HepG2 (cell line): Measurements from ENCODE around the gene STAM. TPM values are rescaled to one million over a fixed set of nuclear protein-coding genes. Genes with fewer than 3 reads are reported as not detected.
A peak's percentile ranks its signal among the peaks of the same experiment; 100 is the strongest.

Source experiments
- ATAC-seq: fragments of 200-7000 bp; cut with Tn5 transposase; 3 replicates; pipeline ENCODE4 v1.9.1; 2020; ENCODE audit warnings: mild to moderate bottlenecking, moderate library complexity
- Bru-seq: library from RNA; stranded (reverse); fragments of 400-500 nt; gene quantifications from one replicate; lab custom pipeline; 2021; lab: Mats Ljungman, UMichigan
- BruChase-seq, 2 experiments: library from RNA; stranded (reverse); fragments of 400-500 nt; gene quantifications; one replicate each; lab custom pipeline; 2021; lab: Mats Ljungman, UMichigan
- BruUV-seq: library from RNA; stranded (reverse); fragments of 400-500 nt; replicated peaks from 2 replicates; lab custom pipeline; 2021; lab: Mats Ljungman, UMichigan
- CTCF ChIA-PET: fragments of 300-600 bp; formaldehyde crosslinking; extraction: SDS; loops from one replicate; lab custom pipeline; 2021; ENCODE audit warnings: low total read pairs, inconsistent platforms, low intra/inter-chr PET ratio; lab: Yijun Ruan, JAX
- POLR2A ChIA-PET: fragments of 350-600 bp; sonication (Branson Sonifier 250); formaldehyde crosslinking; loops from one replicate; lab custom pipeline; 2020; ENCODE audit warnings: antibody characterized with exemption, inconsistent platforms; lab: Yijun Ruan, JAX
- DNase-seq: peaks from one replicate; pipeline ENCODE4 v3.0.0-alpha.2; 2015; ENCODE audit warnings: low spot score
- FAIRE-seq: peaks from 3 replicates; lab custom pipeline; 2011; peaks lifted over from hg19 to GRCh38; lab: Jason Lieb, UNC
- H2AFZ ChIP-seq: one replicate; pipeline ENCODE4 v1.6.1; 2011; ENCODE audit warnings: low read length, inconsistent platforms
- H3K27ac ChIP-seq: fragments of 300-600 bp; 3 replicates; pipeline ENCODE4 v1.8.0; 2011; ENCODE audit warnings: mixed run types, mild to moderate bottlenecking, mixed read lengths, low read length, inconsistent platforms; ENCODE audit not compliant: insufficient read depth; ENCODE audit errors: extremely low read length
- H3K27me3 ChIP-seq, 2 experiments: fragments of 200-600 bp in 1 of 2; 2 replicates in 1 of 2; 3 replicates in 1 of 2; pipeline versions ENCODE4 v1.6.0 to v1.8.0; 2011; ENCODE audit warnings: low read length in 2 of 2, mild to moderate bottlenecking in 2 of 2, moderate library complexity in 2 of 2, inconsistent platforms in 1 of 2; ENCODE audit not compliant: insufficient read depth in 2 of 2, control insufficient read depth in 1 of 2
- H3K36me3 ChIP-seq, 2 experiments: fragments of 200-600 bp in 1 of 2; replicated peaks in 1 of 2; 2 replicates in 1 of 2; 3 replicates in 1 of 2; pipeline versions ENCODE4 v1.5.1 to v1.8.0; 2011; ENCODE audit warnings: low read length in 2 of 2, inconsistent platforms in 1 of 2; ENCODE audit not compliant: insufficient read depth in 2 of 2, control insufficient read depth in 1 of 2
- H3K4me1 ChIP-seq: 2 replicates; pipeline ENCODE4 v1.5.1; 2012; ENCODE audit warnings: low read length, inconsistent platforms; ENCODE audit not compliant: insufficient read depth
- H3K4me2 ChIP-seq: 2 replicates; pipeline ENCODE4 v1.6.0; 2011; ENCODE audit warnings: low read depth, low read length, inconsistent platforms
- H3K4me3 ChIP-seq, 3 experiments: fragments of 200-600 bp in 1 of 3; sonication (generic), shearing (Covaris generic) in 1 of 3; replicated peaks in 1 of 3; 2 replicates each; pipeline ENCODE4 v1.5.1; 2011 to 2016; ENCODE audit warnings: low read length in 3 of 3, inconsistent platforms in 2 of 3, low read depth in 2 of 3, mild to moderate bottlenecking in 2 of 3, control low read depth in 1 of 3, mixed read lengths in 1 of 3; ENCODE audit not compliant: insufficient read depth in 1 of 3
- H3K79me2 ChIP-seq: one replicate; pipeline ENCODE4 v1.6.1; 2011; ENCODE audit warnings: low read length, inconsistent platforms; ENCODE audit not compliant: insufficient read depth
- H3K9ac ChIP-seq: 2 replicates; pipeline ENCODE4 v1.6.0; 2011; ENCODE audit warnings: mild to moderate bottlenecking, low read depth, low read length, inconsistent platforms; ENCODE audit not compliant: insufficient read depth
- H3K9me3 ChIP-seq: 2 replicates; pipeline ENCODE4 v1.5.1; 2012; ENCODE audit warnings: mild to moderate bottlenecking, low read length
- H4K20me1 ChIP-seq: 2 replicates; pipeline ENCODE4 v1.6.0; 2011; ENCODE audit warnings: inconsistent platforms, mild to moderate bottlenecking, low read length, moderate library complexity; ENCODE audit not compliant: insufficient read depth
- CEBPG ChIP-seq: IDR thresholded peaks from 2 replicates; pipeline ENCODE4 v1.6.1; 2016
- MAZ ChIP-seq, 2 experiments: sonication (generic) in 1 of 2; formaldehyde crosslinking in 1 of 2; IDR thresholded peaks; 2 replicates each; pipeline versions ENCODE4 v1.5.0 to v1.6.1; 2012 to 2020; ENCODE audit warnings: low read depth in 2 of 2, mild to moderate bottlenecking in 2 of 2, borderline replicate concordance in 1 of 2, improper control_type of control experiment in 1 of 2, low read length in 1 of 2, missing genetic modification reagents in 1 of 2, moderate library complexity in 1 of 2
- MED13 ChIP-seq: sonication (generic); formaldehyde crosslinking; IDR thresholded peaks from 2 replicates; pipeline ENCODE4 v1.5.0; 2020; ENCODE audit warnings: missing genetic modification reagents
- NRL ChIP-seq: sonication (generic); formaldehyde crosslinking; IDR thresholded peaks from 2 replicates; pipeline ENCODE4 v1.5.0; 2020; ENCODE audit warnings: missing genetic modification reagents, mild to moderate bottlenecking, moderate library complexity, borderline replicate concordance
- PITX1 ChIP-seq: sonication (generic); formaldehyde crosslinking; IDR thresholded peaks from 2 replicates; pipeline ENCODE4 v1.5.1; 2020; ENCODE audit warnings: mild to moderate bottlenecking, missing genetic modification reagents
- RBAK ChIP-seq: sonication (generic); formaldehyde crosslinking; IDR thresholded peaks from 2 replicates; pipeline ENCODE4 v1.5.1; 2020; ENCODE audit warnings: mild to moderate bottlenecking, missing genetic modification reagents
- ZBTB3 ChIP-seq: sonication (generic); formaldehyde crosslinking; IDR thresholded peaks from 2 replicates; pipeline ENCODE4 v1.4.0; 2020; ENCODE audit warnings: low read depth, mild to moderate bottlenecking, moderate library complexity, missing genetic modification reagents, borderline replicate concordance
- ZNF616 ChIP-seq: sonication (generic); formaldehyde crosslinking; IDR thresholded peaks from 2 replicates; pipeline ENCODE4 v1.5.0; 2020; ENCODE audit warnings: low read depth, mild to moderate bottlenecking, missing genetic modification reagents
- WGBS: methylation state at CpG from one replicate; pipeline ENCODE4 v1.1.6; 2017; ENCODE audit warnings: low lambda C conversion rate; 5-methylcytosine and 5-hydroxymethylcytosine counted together
- in situ Hi-C: cut with HindIII; loops from 2 replicates; pipeline ENCODE4 v1.10.0; 2017; ENCODE audit warnings: low pct_unique_long_range_greater_than_20kb; ENCODE audit not compliant: extremely low pct_ligation_motif_present
- intact Hi-C: fragments of 100-400 bp; cut with micrococcal nuclease; formaldehyde crosslinking; loops from one replicate; pipeline ENCODE4 v1.10.0; 2022; ENCODE audit not compliant: unreplicated experiment
- long read RNA-seq, 2 experiments: library from RNA in 1 of 2; library from polyadenylated mRNA in 1 of 2; stranded (forward) in 1 of 2; unstranded in 1 of 2; transcript quantifications; one replicate each; pipeline ENCODE4 v2.0.0, GENCODE V29; 2019 to 2022
- polyA minus RNA-seq, 3 experiments: library from RNA; depleted of rRNA, polyadenylated mRNA; stranded (reverse); fragments of >200 nt; gene quantifications; 2 replicates each; pipeline ENCODE4 v1.2.3, GENCODE V29; 2011; ENCODE audit warnings: low replicate concordance in 1 of 3
- polyA plus RNA-seq, 8 experiments: library from polyadenylated mRNA; depleted of rRNA in 3 of 8; stranded (reverse) in 7 of 8; unstranded in 1 of 8; fragments of >200 nt; fragmentation: Illumina TruSeq in 4 of 8; extraction: Trizol in 4 of 8; gene quantifications; 2 replicates each; pipeline versions ENCODE4 v1.2.1 to v1.2.3, GENCODE V29; 2011 to 2016; ENCODE audit warnings: low read depth in 4 of 8, missing spikeins in 1 of 8, mixed read lengths in 1 of 8; ENCODE audit not compliant: insufficient read depth in 1 of 8
- total RNA-seq, 5 experiments: library from RNA; depleted of rRNA; stranded (reverse); fragments of >200 nt; fragmentation: Illumina TruSeq; extraction: Trizol; gene quantifications; 2 replicates each; pipeline ENCODE4 v1.2.3, GENCODE V29; 2016; ENCODE audit warnings: low read depth in 1 of 5
- TF ChIP-seq, protein P1 (sequence below): sonication (generic); formaldehyde crosslinking; IDR thresholded peaks from 2 replicates; pipeline ENCODE4 v1.4.0; 2020; ENCODE audit warnings: missing genetic modification reagents
- TF ChIP-seq, protein P2 (sequence below): sonication (generic); formaldehyde crosslinking; conservative IDR thresholded peaks from 2 replicates; pipeline ENCODE4 v1.8.0; 2022; ENCODE audit warnings: low read depth, missing genetic modification reagents
- TF ChIP-seq, protein P3 (sequence below): IDR thresholded peaks from 2 replicates; pipeline ENCODE4 v1.6.1; 2016; ENCODE audit warnings: low read depth, control low read depth

STAM gene
- total RNA-seq (2016; rRNA removed; fragmentation: Illumina TruSeq; extraction: Trizol) = 25.1 and 31.7 TPM in 2 replicates
- total RNA-seq (2016; cell fraction: cytosol; rRNA removed; fragmentation: Illumina TruSeq; extraction: Trizol; ENCODE audit: low read depth) = 5.4 TPM in 2 replicates
- total RNA-seq (2016; cell fraction: insoluble cytoplasmic fraction; rRNA removed; fragmentation: Illumina TruSeq; extraction: Trizol) = 26.6 and 29.6 TPM in 2 replicates
- 11.2 and 11.3 TPM in 2 replicates for total RNA-seq (2016; cell fraction: membrane; rRNA removed; fragmentation: Illumina TruSeq; extraction: Trizol)
- 37.3 and 38.6 TPM in 2 replicates for total RNA-seq (2016; cell fraction: nucleus; rRNA removed; fragmentation: Illumina TruSeq; extraction: Trizol)
- 17.7 and 19.5 TPM in 2 replicates for polyA plus RNA-seq (2011; rRNA removed)
- polyA plus RNA-seq (2011; cell fraction: cytosol; rRNA removed) = 15.3 and 21.5 TPM in 2 replicates
- polyA plus RNA-seq (2011; cell fraction: nucleus; rRNA removed) = 10.6 and 11.9 TPM in 2 replicates
- 15.8 and 19.6 TPM in 2 replicates for polyA plus RNA-seq (2012)
- 1.7 and 2.0 TPM in 2 replicates for polyA plus RNA-seq (2016; cell fraction: cytosol; fragmentation: Illumina TruSeq; extraction: Trizol; ENCODE audit: low read depth)
- 34.4 and 39.5 TPM in 2 replicates for polyA plus RNA-seq (2016; cell fraction: insoluble cytoplasmic fraction; fragmentation: Illumina TruSeq; extraction: Trizol; ENCODE audit: low read depth)
- 5.8 and 6.3 TPM in 2 replicates for polyA plus RNA-seq (2016; cell fraction: membrane; fragmentation: Illumina TruSeq; extraction: Trizol; ENCODE audit: low read depth)
- 24.4 and 25.4 TPM in 2 replicates for polyA plus RNA-seq (2016; cell fraction: nucleus; fragmentation: Illumina TruSeq; extraction: Trizol; ENCODE audit: insufficient read depth, low read depth)
- 22.5 and 30.1 TPM in 2 replicates for polyA minus RNA-seq (2011; rRNA and poly(A)+ RNA removed; ENCODE audit: low replicate concordance)
- 20.3 and 26.5 TPM in 2 replicates for polyA minus RNA-seq (2011; cell fraction: cytosol; rRNA and poly(A)+ RNA removed)
- 95.6 and 102 TPM in 2 replicates for polyA minus RNA-seq (2011; cell fraction: nucleus; rRNA and poly(A)+ RNA removed)
- Bru-seq, nascent RNA = percentile 89 among the genes with signal in this experiment
- percentile 82 among the genes with signal in this experiment for BruChase-seq, experiment 1, labeled RNA remaining after a 6-hour chase
- BruChase-seq, experiment 2, labeled RNA remaining after a 2-hour chase = percentile 84 among the genes with signal in this experiment
- long read RNA-seq, experiment 1, transcript STAM-202 (14 exons, 2,972 nt) = major isoform, 17 of 28 reads
- long read RNA-seq, experiment 1, partial matches to known transcripts = 8 of 28 reads
- long read RNA-seq, experiment 1, other reads (novel, unspliced or antisense) = 3 of 28 reads
- long read RNA-seq, experiment 2, transcript STAM-202 (14 exons, 2,972 nt) = major isoform, 7 of 38 reads
- long read RNA-seq, experiment 2, partial matches to known transcripts = 24 of 38 reads
- long read RNA-seq, experiment 2, other reads (novel, unspliced or antisense) = 7 of 38 reads

DNA sequence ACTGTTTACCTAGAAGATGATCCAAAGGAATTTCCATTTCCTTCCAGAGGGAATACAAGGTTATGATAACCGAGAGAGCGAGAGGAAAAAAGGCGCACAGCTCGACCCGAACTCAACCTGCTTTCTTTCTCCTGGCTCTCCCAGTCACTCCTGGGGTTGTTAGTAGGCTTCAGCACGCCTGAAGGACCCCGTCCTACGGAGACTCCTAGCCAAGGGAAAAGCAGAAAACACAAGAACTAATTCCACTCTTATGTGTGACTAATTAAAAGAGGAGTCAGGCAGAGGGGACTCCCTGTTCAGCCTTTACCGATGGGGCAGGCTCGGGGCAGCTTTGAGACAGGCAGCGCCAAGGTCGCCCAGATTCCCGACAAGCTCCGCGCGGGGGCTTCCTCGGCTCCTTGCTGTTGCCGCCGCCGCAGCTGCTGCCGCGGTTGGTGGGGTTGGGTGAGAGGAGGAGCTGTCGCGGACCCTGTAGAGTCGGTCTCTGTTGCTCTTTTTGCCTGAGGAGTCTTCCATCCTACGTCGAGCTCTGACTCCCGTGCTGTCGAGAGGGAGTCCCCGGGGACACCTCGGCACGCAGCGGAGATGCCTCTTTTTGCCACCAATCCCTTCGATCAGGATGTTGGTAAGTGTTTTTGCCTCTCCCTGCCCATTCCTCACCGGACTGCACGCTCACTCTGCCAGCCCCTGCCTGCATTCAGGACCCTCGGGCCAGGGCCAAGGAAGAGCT, at the start of gene STAM:
STAM (plus strand) TSS at position 397 of the 730 bp plus-strand sequence; CDS start at position 586, 189 bp downstream.
- FAIRE-seq = peak; percentile 87
- Histone ChIP-seq H3K4me3 (peak within 1 kb of the TSS; percentile 92 to 96 (median 95)), H3K9me3 (no peaks in the 10 kb centered on the region), H3K36me3 (no peaks in the 10 kb centered on the region), H3K79me2 (peaks cover 67% of the 10 kb centered on the region), H3K27ac (peak within 1 kb of the TSS; percentile 98), H3K4me2 (peak within 1 kb of the TSS; percentile 81), H3K9ac (peak within 1 kb of the TSS; percentile 96), H3K4me1 (peaks cover 49% of the 10 kb centered on the region), H3K27me3 (no peaks in the 10 kb centered on the region; a peak in 1 of 5 replicates), H4K20me1 (no peaks in the 10 kb centered on the region; the same call in 1 of the 2 replicates), H2AFZ (peak within 1 kb of the TSS; percentile 85)
- DNase-seq = peak; percentile 85
- in situ Hi-C loops (no loop called here), intact Hi-C loops (loop anchor here (1.0 to 2.0 kb wide), 2 partner anchors 27 kb away; partner anchors contain the start of gene HACD1)
- ChIA-PET CTCF (no interaction called here), POLR2A (interaction anchor here (0.8 to 3.6 kb wide), 11 partner anchors 10 to 1015 kb away, joined by 3 to 71 read pairs (median 4); partner anchors contain the start of genes ARL5B and HACD1)
- BruUV-seq = no TSS peak
- ATAC-seq = peak; percentile 95
- WGBS = under 1% methylated on average over 16 of the region's 37 CpGs
- TF ChIP-seq ZBTB3 (CRISPR knock-in tag) (no peak), PITX1 (peak; percentile 11; the same call in 1 of the 2 replicates), NRL (CRISPR knock-in tag) (peak; percentile 26; the same call in 1 of the 2 replicates), RBAK (CRISPR knock-in tag) (peak; percentile 19; the same call in 1 of the 2 replicates), MAZ (IDR thresholded peaks at IDR 0.05; ENCODE audit: borderline replicate concordance, low read depth, low read length) (peak; percentile 72), MAZ (CRISPR knock-in tag; IDR thresholded peaks at IDR 0.05; ENCODE audit: low read depth) (no peak; the same call in 1 of the 2 replicates), MED13 (no peak), CEBPG (CRISPR knock-in tag) (no peak), ZNF616 (CRISPR knock-in tag) (no peak)
- TF ChIP-seq, protein P1, sequence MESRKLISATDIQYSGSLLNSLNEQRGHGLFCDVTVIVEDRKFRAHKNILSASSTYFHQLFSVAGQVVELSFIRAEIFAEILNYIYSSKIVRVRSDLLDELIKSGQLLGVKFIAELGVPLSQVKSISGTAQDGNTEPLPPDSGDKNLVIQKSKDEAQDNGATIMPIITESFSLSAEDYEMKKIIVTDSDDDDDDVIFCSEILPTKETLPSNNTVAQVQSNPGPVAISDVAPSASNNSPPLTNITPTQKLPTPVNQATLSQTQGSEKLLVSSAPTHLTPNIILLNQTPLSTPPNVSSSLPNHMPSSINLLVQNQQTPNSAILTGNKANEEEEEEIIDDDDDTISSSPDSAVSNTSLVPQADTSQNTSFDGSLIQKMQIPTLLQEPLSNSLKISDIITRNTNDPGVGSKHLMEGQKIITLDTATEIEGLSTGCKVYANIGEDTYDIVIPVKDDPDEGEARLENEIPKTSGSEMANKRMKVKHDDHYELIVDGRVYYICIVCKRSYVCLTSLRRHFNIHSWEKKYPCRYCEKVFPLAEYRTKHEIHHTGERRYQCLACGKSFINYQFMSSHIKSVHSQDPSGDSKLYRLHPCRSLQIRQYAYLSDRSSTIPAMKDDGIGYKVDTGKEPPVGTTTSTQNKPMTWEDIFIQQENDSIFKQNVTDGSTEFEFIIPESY (CRISPR knock-in tag) = no peak; the same call in 1 of the 2 replicates
- TF ChIP-seq, protein P2, sequence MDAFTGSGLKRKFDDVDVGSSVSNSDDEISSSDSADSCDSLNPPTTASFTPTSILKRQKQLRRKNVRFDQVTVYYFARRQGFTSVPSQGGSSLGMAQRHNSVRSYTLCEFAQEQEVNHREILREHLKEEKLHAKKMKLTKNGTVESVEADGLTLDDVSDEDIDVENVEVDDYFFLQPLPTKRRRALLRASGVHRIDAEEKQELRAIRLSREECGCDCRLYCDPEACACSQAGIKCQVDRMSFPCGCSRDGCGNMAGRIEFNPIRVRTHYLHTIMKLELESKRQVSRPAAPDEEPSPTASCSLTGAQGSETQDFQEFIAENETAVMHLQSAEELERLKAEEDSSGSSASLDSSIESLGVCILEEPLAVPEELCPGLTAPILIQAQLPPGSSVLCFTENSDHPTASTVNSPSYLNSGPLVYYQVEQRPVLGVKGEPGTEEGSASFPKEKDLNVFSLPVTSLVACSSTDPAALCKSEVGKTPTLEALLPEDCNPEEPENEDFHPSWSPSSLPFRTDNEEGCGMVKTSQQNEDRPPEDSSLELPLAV (CRISPR knock-in tag) = no peak
- TF ChIP-seq, protein P3, sequence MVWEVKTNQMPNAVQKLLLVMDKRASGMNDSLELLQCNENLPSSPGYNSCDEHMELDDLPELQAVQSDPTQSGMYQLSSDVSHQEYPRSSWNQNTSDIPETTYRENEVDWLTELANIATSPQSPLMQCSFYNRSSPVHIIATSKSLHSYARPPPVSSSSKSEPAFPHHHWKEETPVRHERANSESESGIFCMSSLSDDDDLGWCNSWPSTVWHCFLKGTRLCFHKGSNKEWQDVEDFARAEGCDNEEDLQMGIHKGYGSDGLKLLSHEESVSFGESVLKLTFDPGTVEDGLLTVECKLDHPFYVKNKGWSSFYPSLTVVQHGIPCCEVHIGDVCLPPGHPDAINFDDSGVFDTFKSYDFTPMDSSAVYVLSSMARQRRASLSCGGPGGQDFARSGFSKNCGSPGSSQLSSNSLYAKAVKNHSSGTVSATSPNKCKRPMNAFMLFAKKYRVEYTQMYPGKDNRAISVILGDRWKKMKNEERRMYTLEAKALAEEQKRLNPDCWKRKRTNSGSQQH (CRISPR knock-in tag) = peak; percentile 50; the same call in 1 of the 2 replicates
